Fibroblast of skin of left biceps (primary cell): ENCODE results near the gene FAM227A.

Experiments used
- DNase-seq, 2 experiments: peaks; one replicate each; pipeline ENCODE4 v3.0.0-alpha.2; 2013; ENCODE audit warnings: low read depth in 2 of 2

Gene FAM227A

GRCh38 chr22:38656256-38657044 is at the start of gene FAM227A, which contains the start of gene CBY1:
FAM227A (minus strand) TSS chr22:38656392; CDS start chr22:38650168, 6,224 bp downstream.
CBY1 (plus strand) TSS chr22:38656638; CDS start chr22:38668055, 11,417 bp downstream.
- DNase-seq = peak; percentile 52 to 56

GRCh38 chr22:38705235-38706100 is 49.3 kb upstream of the FAM227A start, which contains the start of gene GTPBP1:
GTPBP1 (plus strand) TSS chr22:38705944; CDS start chr22:38705956, 12 bp downstream.
- peak; percentile 100 for DNase-seq

DNA sequence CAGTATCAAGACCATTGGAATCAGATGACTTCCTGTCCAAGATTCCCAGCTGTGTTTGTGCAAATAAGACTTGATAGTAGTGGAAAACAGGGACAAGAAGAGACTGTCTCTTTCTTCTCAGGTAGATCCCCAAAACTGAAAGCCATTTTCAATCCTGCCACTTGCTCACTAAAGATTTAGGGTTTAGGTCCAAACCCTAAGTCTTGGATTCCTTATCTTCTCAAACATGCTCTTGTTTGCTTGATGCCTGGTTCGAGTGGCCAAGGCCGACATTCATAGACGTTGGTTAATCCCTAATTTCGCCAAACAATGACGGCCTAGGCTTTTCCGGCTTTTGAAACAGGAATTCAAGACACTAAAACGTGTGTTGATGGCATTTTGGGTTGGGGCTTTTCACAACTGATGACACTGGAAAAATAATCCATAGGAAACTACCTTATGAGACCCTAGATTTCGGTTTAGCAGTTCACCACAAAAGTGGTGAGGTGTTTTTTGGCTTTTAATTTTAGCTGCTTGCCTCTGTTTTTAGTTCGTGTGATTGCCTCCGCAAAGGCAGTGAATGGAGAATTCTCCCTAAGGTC is 48.6 kb upstream of the FAM227A start:
- no peak for DNase-seq

DNA sequence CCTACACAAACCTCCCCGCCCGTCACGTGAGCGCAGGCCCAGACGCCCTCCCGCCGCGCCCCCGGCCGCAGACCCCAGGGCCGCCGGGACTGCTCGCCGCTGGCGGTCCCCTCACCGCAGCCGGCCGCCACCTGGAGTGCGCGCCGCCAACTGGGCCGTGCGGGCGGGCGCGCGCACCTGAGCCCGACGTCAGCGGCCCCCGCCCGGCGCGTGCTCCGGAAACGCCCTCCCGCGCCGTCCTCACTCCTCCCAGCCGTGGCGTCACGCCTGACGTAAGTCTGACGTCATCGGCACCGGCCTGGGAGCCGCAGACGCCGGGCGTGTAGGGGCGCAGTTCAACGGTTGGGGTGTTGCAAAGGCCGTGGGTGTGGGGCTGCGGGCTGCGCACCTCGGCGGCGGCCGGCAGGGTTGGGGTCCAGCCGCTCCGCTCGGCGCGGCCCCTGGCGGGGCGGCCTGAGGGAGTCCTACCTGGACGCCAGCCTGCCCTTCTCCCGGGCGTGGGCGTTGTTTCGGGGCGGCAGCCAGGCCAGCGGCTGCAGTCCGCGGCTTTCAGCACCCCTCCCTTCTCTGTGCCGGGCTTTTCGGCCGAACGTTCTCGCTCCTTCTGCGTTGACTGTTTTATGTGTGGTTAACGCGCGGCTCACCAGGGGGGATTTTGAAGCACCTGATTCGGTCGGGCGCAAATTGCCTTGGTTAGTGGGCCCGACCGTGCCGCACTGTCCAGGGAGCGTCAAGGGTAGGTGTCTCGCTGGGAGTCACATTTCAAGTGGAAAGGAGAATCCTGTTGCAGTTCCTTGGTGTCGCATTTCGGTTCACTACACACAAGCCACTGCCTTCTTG is 44.8 kb upstream of the FAM227A start, which contains the start of gene JOSD1:
Gene JOSD1, minus strand, starts transcription at position 155 of the 840 bp plus-strand sequence. CDS start 956 bp downstream, outside the sequence.
- peak; percentile 82 to 84 for DNase-seq

- DNase-seq = no peak
Measured at GRCh38 chr22:38700270-38700788, 44.1 kb upstream of the FAM227A start.

DNA sequence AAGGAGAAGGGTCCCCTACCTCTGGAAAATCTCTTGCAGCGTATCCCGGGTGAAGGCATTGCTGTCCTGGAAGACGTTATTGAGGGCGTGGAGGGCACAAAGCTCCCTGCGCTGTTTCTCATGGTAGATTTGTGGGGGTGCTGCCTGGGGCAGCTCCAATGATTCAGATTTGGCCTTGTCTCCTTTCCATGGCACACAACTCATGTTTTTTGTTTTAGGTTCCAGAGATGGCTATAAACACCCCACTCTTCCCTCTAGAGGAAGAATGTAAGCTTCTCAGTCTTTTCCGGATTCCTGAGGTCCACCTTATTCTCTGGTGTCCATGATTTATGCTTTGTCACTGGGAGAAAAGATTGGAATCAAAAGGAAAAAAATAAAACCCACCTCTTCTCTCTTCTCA is 43.6 kb upstream of the FAM227A start:
- no peak for DNase-seq

DNA sequence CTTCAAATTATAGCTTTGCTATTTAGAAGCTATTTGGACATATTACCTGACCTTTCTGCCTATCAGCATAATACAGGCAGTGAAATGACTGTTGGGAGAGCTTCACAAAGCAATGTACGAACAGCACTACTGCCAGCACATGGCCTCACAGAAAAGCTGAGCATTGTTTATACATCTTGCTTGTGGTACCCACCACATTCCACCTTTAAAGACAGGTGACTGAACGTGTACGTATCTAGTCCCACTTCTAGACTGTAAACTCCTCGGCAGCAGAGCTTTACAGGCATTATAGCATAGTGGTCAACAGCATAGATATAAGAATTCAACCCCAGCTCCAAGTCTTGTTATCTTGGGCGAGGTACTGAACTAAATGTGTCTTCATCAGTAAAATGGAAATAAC is 43.0 kb upstream of the FAM227A start:
- DNase-seq = no peak

- DNase-seq = no peak
Measured at GRCh38 chr22:38698407-38699094, 42.4 kb upstream of the FAM227A start.

- DNase-seq = no peak
Measured at GRCh38 chr22:38697425-38698089, 41.4 kb upstream of the FAM227A start.

DNA sequence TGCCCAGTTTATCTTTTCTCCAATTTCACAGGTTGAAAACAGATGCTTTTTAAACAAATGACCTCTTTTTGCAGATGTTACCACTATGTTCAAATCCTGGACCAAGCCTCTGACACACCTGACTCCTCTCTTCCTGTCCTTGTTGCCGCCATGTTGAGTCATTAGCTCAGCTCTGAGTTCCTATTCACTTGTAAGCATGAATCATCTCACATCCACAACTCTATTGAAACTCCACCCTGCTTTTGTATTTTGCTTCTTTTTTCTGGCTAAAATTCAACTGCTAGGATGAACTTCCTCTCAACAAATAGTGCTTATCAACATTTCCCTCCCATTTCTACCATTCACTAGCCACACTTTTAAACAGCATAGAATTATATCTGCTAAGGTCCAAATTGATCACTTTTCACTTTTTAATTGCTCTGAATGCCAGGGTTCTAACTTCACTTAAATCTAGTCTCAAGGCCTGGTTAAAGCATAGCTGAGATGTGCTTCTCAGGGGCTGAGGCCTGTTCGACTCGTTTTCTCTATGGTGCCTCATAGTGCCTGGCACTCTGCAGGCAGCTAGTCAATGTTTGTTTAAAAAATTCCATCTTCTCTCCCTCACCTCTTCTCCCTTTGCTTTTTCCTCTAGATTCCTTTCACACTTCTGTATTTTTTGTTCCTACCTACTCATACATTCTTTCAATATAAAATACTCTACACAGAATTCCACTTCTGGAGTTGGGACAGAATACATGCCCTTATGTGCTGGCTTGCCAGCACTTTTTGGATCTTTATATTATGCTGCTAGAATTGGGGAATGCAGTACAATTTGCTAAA is 40.6 kb upstream of the FAM227A start:
- DNase-seq = no peak

DNA sequence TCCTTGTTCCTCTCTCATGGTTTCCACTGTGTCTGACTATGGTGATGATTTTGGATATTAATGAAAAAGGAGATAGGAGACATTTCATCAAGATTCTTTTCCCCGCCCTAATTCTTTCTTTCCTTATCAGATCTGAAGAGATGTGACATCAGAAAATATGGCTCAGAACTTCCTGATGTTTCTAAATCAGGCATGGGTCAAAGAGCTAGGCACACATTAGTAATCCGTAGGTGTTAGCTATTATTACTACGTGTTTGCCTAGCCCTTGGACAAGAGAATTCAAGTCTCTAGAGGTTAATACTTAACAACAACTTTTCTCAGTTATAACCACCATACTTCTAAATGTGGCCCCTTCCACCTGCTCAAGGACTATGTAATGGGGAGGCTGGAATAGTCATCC is 38.7 kb upstream of the FAM227A start:
- no peak for DNase-seq

DNA sequence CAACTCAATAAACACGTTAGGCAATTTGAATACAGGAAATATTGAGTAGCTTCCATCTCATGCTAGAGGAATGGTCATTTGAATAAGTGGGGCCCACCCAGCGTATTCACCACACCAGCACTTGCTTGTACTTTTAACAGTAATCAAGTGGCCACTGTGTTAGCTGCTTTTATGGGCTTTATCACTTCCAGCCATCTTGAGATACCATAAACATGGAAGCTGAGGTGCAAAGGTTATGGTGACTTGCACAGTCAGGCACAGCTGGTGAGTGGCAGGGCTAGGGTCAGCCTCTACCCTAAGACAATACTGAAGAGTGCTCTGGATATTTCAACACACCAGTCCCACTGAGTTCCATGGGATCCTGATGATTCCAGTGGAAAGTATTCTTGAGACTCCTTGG is 37.9 kb upstream of the FAM227A start:
- DNase-seq = no peak

DNA sequence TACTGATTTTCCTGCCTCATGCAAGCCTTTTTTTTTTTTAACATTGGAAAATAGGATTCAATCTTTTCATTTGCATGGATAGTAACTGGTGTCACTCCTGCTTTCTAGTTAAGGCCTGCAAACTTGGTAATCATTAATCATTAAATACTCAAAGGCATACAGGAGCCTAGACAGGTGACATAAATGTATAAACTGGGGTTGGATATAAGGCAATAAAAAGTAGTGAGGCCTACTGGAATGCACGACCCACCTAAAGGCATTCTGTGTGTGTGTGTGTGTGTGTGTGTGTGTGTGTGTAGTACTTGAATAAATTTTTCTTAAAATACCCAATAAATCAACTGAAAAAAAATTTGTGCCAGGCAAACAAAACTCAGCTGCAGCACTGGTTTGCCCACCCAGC is 33.5 kb upstream of the FAM227A start:
- no peak for DNase-seq

DNA sequence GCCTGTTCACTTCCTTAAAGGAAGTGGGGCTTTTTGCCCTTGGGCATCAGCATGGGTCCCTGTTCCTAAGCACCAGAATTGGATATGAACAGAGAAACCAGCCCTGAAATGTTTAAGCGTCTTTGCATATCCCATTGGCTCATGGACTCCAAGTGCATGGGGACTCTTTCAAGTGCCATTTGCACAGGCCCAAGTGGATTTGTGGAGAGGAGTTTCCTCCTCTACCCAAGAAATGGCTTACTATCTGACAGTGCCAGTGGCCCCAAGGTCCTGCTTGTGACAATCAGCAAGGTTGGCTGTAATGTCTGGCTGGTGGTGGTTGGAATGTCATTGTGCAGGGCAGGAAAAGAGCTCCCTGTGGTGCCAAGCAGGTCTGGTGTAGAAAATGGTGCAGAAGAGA is 29.6 kb upstream of the FAM227A start:
- DNase-seq = no peak

DNA sequence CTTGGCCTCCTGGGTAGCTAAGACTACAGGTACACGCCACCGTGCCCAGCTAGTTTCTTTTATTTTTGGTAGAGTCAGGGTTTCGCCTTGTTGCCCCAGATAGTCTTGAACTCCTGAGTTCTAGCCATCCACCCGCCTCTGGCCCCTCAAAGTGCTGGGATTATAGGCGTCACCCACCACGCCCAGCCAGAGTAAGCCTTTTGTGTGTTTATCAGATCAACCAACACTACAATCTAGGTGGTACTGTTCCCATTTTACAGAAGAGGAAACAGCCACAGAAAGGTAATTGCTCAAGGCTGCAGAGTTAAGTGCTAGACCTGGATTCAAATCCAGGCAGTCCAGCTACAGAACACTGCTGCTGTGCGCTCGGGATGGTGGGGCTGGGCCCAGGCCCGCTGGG is 28.7 kb upstream of the FAM227A start:
- DNase-seq = no peak

DNA sequence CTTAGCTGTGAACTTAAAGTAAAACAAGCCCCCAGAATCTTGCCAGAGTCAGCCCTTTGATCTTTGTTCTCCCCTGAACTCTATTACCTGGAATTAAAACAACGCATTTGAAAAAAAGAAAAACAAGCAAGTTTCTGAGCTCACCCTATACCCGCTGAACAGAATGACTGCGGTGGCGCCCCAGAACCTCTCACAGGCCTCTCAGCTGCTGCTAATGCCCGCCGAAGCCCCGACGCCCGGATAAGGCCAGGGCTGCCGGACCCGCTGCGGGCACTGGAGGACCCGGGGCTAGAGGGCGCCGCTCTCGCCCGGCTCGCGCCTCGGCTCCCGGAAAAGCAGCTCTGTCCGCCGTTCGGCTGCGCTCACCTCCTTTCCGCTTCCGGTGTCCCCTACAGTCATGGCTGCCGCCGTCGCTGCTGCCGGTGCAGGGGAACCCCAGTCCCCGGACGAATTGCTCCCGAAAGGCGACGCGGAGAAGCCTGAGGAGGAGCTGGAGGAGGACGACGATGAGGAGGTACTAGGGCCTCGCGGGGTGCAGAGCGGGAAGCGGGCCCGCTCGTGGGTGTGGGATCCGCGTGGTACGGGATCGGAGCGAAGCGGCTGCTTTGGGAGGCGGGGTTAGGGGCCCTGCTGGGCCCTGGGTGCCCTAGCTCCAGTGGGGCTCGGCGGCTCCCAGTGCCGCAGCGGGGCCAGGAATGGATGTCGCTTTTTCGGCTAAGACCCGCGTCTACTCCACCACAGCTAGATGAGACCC is 25.6 kb upstream of the FAM227A start, which contains the start of gene TOMM22:
Gene TOMM22, plus strand, starts transcription at position 376 of the 754 bp plus-strand sequence. Its CDS starts 22 bp downstream, at position 398.
- DNase-seq = peak; percentile 41 to 52

DNA sequence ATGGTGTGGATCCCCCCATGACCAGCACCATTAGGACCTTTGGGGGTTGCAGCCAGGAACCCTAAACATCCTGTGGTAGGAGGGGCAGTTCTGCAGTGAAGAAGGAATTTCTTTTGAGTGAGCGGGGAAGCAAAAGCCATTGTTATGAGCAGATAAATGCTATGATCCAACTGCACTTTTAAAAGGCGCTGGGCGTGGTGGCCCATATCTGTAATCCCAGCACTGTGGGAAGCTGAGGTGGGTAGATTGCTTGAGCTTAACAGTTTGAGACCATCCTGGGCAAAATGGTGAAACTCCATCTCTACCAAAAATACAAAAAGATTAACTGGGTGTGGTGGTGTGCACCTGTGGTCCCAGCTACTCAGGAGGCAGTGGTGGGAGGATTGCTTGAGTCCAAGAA is 19.6 kb upstream of the FAM227A start:
- no peak for DNase-seq

DNA sequence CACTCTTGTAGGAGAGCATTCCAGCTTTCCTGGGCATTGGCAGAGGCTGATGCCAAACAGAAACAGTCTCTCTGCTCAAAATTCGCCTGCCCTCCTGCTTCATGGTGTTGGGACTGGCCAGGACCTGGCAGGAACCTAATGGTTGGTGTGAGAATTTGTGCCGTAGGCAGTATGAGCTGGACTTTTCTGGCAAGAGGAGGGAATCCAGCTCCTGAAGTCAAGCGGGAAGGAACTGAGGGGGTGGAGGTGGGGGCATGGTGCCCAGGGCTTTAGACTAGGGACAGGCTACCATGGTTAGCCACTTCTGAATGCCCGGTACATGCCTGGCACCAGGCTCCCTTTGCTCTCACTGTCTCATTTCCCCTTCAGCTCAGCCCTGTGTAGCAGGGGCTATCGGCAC is 18.7 kb upstream of the FAM227A start:
- no peak for DNase-seq
